ENCODE measurements around the gene CAPN12. TPM values are rescaled to one million over a fixed set of nuclear protein-coding genes. Genes with fewer than 3 reads are reported as not detected.
A peak's percentile ranks its signal among the peaks of the same experiment; 100 is the strongest.

The CAPN12 gene
- total and polyA plus RNA-seq, 10 of the 15 experiments (the other 5 are each of a cell fraction or from before 2014, with no cell fraction given): 0.64 to 4.6 (median 2.0) TPM

GRCh38 chr19:38729653-38730469 is 14.4 kb downstream of the CAPN12 start (continued):
- no peak for TF ChIP-seq E4F1 (IDR thresholded peaks at IDR 0.05; ENCODE audit: borderline replicate concordance, partially characterized antibody)

GRCh38 chr19:38728752-38729541 is 15.3 kb downstream of the CAPN12 start:
- RAD21 ChIA-PET (ENCODE audit: unreplicated experiment): no interaction called here
- TF ChIP-seq POLR2A (IDR thresholded peaks at IDR 0.05; ENCODE audit: low read depth, low read length) (0 out of 2 replicates have a peak, but pooled peaks have one; percentile 28), CREB1 (IDR thresholded peaks at IDR 0.05; ENCODE audit: low read depth) (no peak)

More at GRCh38 chr19:38728752-38729541, 15.3 kb downstream of the CAPN12 start:
- in situ Hi-C loops (cut with MboI) (no loop called here), intact Hi-C loops (cut with micrococcal nuclease; ENCODE audit: unreplicated experiment) (loop anchor here (1.0 kb wide), 1 partner anchor 201 kb away; the partner anchor contains the start of genes MRPS12 and SARS2)
- H3K79me2 ChIP-seq (ENCODE audit: control insufficient read depth, insufficient read depth, low read length): no peaks in the 10 kb centered on the region
- no peaks in the 10 kb centered on the region for H4K20me1 ChIP-seq (ENCODE audit: control insufficient read depth, insufficient read depth)
- ATAC-seq (no peak), DNase-seq (ENCODE audit: low read depth, low spot score) (no peak), FAIRE-seq (no peak)
- no peak overlapping the region for H3K27ac ChIP-seq (ENCODE audit: control insufficient read depth, insufficient read depth)
- no peak overlapping the region for H3K4me3 ChIP-seq
- H3K27me3 ChIP-seq (replicated peaks in 1 of 2; ENCODE audit: control insufficient read depth in 2 of 2, insufficient read depth in 2 of 2, low read length in 1 of 2): no peaks in the 10 kb centered on the region
- SMC1A ChIA-PET (ENCODE audit: uncharacterized antibody, unreplicated experiment): interaction anchor here (0.6 kb wide), 2 partner anchors 88 to 202 kb away, joined by 3 read pairs; partner anchors contain the start of gene MRPS12
- BruUV-seq (replicated peaks): no TSS peak
- peaks cover 5% of the 10 kb centered on the region for H3K4me1 ChIP-seq (ENCODE audit: control insufficient read depth, insufficient read depth, low read length)
- H3K4me2 ChIP-seq (ENCODE audit: control insufficient read depth, insufficient read depth): no peak overlapping the region
- CTCF ChIA-PET: interaction anchor here (0.7 to 2.9 kb wide), 4 partner anchors 75 to 199 kb away, joined by 3 to 15 read pairs (median 4); no protein-coding TSS in a partner anchor
- 85% methylated on average over 28 of the region's 37 CpGs for WGBS (ENCODE audit: insufficient coverage, insufficient replicate concordance, low lambda C conversion rate, missing lambda C conversion rate)
- POLR2A ChIA-PET: no interaction called here
- H3K36me3 ChIP-seq (ENCODE audit: control insufficient read depth in 2 of 2, insufficient read depth in 2 of 2, low read length in 1 of 2): peaks cover 2 to 32% of the 10 kb centered on the region in 2 experiments; a peak in 3 of 4 replicates
- no peak overlapping the region for H3K9ac ChIP-seq (ENCODE audit: control insufficient read depth, insufficient read depth, low read length)
- no peaks in the 10 kb centered on the region for H3K9me3 ChIP-seq (replicated peaks; ENCODE audit: control insufficient read depth, insufficient read depth, low read length)
- no peak overlapping the region for H2AFZ ChIP-seq (ENCODE audit: control insufficient read depth, low read depth, low read length)

All from GM12878 (cell line).